HPDE6-E6E7 (cell line): Measurements from ENCODE around the gene FUNDC1.
"Not testable (repeated sequence)": the region's sequence is repeated elsewhere in the genome, so short reads cannot be mapped to it uniquely, and the experiment has no call there.

Source experiments
- DNase-seq: peaks from one replicate; pipeline ENCODE4 v3.0.0; 2011; ENCODE audit warnings: missing footprints; ENCODE audit errors: extremely low spot score

The FUNDC1 gene

GRCh38 chrX:44542567-44543325 lies at the start of gene FUNDC1:
FUNDC1 (minus strand) TSS chrX:44542859; CDS start chrX:44542832, 27 bp downstream.
- peak; percentile 83 for DNase-seq

GRCh38 chrX:44585866-44586265 lies 43.2 kb upstream of the FUNDC1 start:
- no peak for DNase-seq

- DNase-seq, result no peak
Observed at GRCh38 chrX:44580466-44580865, 37.8 kb upstream of the FUNDC1 start.

- no peak for DNase-seq
Observed at GRCh38 chrX:44572340-44572938, 29.8 kb upstream of the FUNDC1 start.

- no peak for DNase-seq
Observed at GRCh38 chrX:44570522-44570921, 27.9 kb upstream of the FUNDC1 start.

GRCh38 chrX:44569122-44569521 lies 26.5 kb upstream of the FUNDC1 start:
- no peak for DNase-seq

GRCh38 chrX:44568196-44568595 lies 25.5 kb upstream of the FUNDC1 start:
- DNase-seq, result no peak

- not testable (repeated sequence) for DNase-seq
Observed at GRCh38 chrX:44561896-44562295, 19.2 kb upstream of the FUNDC1 start.

GRCh38 chrX:44550563-44550962 lies 7.9 kb upstream of the FUNDC1 start:
- no peak for DNase-seq

GRCh38 chrX:44545454-44545853 lies 2.8 kb upstream of the FUNDC1 start:
- DNase-seq, result not testable (repeated sequence)

GRCh38 chrX:44544036-44544435 lies 1.4 kb upstream of the FUNDC1 start:
- no peak for DNase-seq

- DNase-seq, result no peak
Observed at GRCh38 chrX:44536198-44536597, 6.5 kb downstream of the FUNDC1 start.

GRCh38 chrX:44529310-44529709 lies 13.3 kb downstream of the FUNDC1 start:
- no peak for DNase-seq

GRCh38 chrX:44514272-44514671 lies 28.4 kb downstream of the FUNDC1 start:
- DNase-seq, result no peak

GRCh38 chrX:44507292-44507691 lies 35.4 kb downstream of the FUNDC1 start:
- DNase-seq, result no peak

- no peak for DNase-seq
Observed at GRCh38 chrX:44506678-44507077, 36.0 kb downstream of the FUNDC1 start.

GRCh38 chrX:44503560-44503959 lies 39.1 kb downstream of the FUNDC1 start:
- DNase-seq, result no peak

GRCh38 chrX:44495091-44495490 lies 47.6 kb downstream of the FUNDC1 start:
- DNase-seq, result no peak

GRCh38 chrX:44494357-44494756 lies 48.3 kb downstream of the FUNDC1 start:
- no peak for DNase-seq

GRCh38 chrX:44489515-44489914 lies 53.1 kb downstream of the FUNDC1 start:
- DNase-seq, result no peak

GRCh38 chrX:44484607-44485146 lies 58.0 kb downstream of the FUNDC1 start:
- no peak for DNase-seq

- DNase-seq, result no peak
Observed at GRCh38 chrX:44483965-44484606, 58.6 kb downstream of the FUNDC1 start.

- DNase-seq, result no peak
Observed at GRCh38 chrX:44482575-44482974, 60.1 kb downstream of the FUNDC1 start.
